SU-DHL-6 (cell line): Measurements from ENCODE around the gene AURKAIP1.

Source experiments
- CTCF ChIP-seq: fragments of 200-600 bp; sonication (generic); IDR thresholded peaks from one replicate; pipeline ENCODE4 v1.5.1; 2017; ENCODE audit warnings: antibody characterized with exemption, mild to moderate bottlenecking, low read length, moderate library complexity; ENCODE audit not compliant: insufficient read depth, poor library complexity, severe bottlenecking
- EZH2phosphoT487 ChIP-seq: fragments of 200-600 bp; sonication (generic), shearing (Covaris generic); conservative IDR thresholded peaks from 2 replicates; pipeline ENCODE4 v1.6.1; 2018; ENCODE audit warnings: mild to moderate bottlenecking, antibody characterized with exemption, low read length, moderate library complexity, mixed read lengths

DNA sequence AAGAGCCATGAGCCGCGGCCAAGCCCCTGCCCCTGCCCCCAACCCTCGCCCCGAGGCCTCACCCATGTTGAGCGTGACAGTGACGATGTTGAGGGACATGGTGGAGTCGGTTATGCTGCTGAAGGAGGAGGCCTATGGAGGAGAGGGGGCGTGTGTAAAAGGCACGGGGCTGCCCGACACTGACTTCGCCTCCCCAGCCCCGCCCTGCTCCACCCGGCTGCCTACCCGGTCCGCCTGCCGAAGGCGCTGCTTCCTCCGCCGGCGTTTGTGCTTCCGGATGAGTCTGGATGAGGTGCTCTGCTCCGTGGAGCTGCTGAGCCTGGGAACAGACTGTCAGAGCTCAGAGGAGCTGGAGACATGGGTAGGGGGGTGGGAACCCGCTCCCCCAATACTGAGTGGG lies 34.8 kb downstream of the AURKAIP1 start:
- TF ChIP-seq CTCF, result no peak
- TF ChIP-seq EZH2phosphoT487, result no peak
